Gastroesophageal sphincter (tissue), 4 donors: ENCODE measurements around the gene TGFB1. TPM values are rescaled to one million over a fixed set of nuclear protein-coding genes. Genes with fewer than 3 reads are reported as not detected.

ENCODE experiments used
- ATAC-seq: fragments of 150-250 bp; one replicate; pipeline ENCODE4 v1.9.1; 2016; ENCODE audit warnings: mild to moderate bottlenecking, moderate library complexity
- H3K27ac ChIP-seq, 4 donors: fragments of 200-600 bp; sonication (generic) in 3 of 4; 1 replicate in 3 of 4; 2 replicates in 1 of 4; pipeline ENCODE4 v1.5.1; 2016 to 2019
- H3K27me3 ChIP-seq: fragments of 200-600 bp; sonication (generic); one replicate; pipeline ENCODE4 v1.5.1; 2019
- H3K36me3 ChIP-seq, 2 donors: fragments of 200-600 bp; sonication (generic); one replicate each; pipeline ENCODE4 v1.5.1; 2019; ENCODE audit warnings: control low read depth in 1 of 2
- H3K4me1 ChIP-seq, 3 donors: fragments of 200-600 bp; sonication (generic); 1 replicate in 2 of 3; 2 replicates in 1 of 3; pipeline ENCODE4 v1.5.1; 2016 to 2019; ENCODE audit warnings: control low read depth in 2 of 3
- H3K4me3 ChIP-seq, 2 donors: fragments of 200-600 bp; sonication (generic); one replicate each; pipeline ENCODE4 v1.5.1; 2019; ENCODE audit warnings: mild to moderate bottlenecking in 1 of 2, moderate library complexity in 1 of 2
- H3K9me3 ChIP-seq, 3 donors: fragments of 200-600 bp; sonication (generic); one replicate each; pipeline ENCODE4 v1.5.1; 2017 to 2019; ENCODE audit warnings: control low read depth in 2 of 3
- CTCF ChIP-seq, 4 experiments: fragments of 200-600 bp in 2 of 4; fragments of 450-650 bp in 2 of 4; sonication (generic) in 1 of 4; IDR thresholded peaks; one replicate each; pipeline ENCODE4 v1.5.1; 2017 to 2019; ENCODE audit warnings: antibody characterized with exemption in 4 of 4, mild to moderate bottlenecking in 2 of 4, moderate library complexity in 2 of 4
- EP300 ChIP-seq: sonication (generic); formaldehyde crosslinking; IDR thresholded peaks from one replicate; pipeline ENCODE4 v1.6.1; 2017; ENCODE audit warnings: antibody characterized with exemption, mild to moderate bottlenecking
- POLR2A ChIP-seq, 2 donors: fragments of 450-650 bp; IDR thresholded peaks; one replicate each; pipeline ENCODE4 v1.6.1; 2017; ENCODE audit warnings: antibody characterized with exemption in 2 of 2, mild to moderate bottlenecking in 2 of 2, moderate library complexity in 1 of 2
- POLR2AphosphoS5 ChIP-seq: sonication (generic); formaldehyde crosslinking; IDR thresholded peaks from one replicate; pipeline ENCODE4 v1.6.1; 2017; ENCODE audit warnings: antibody characterized with exemption
- WGBS, 2 donors: methylation state at CpG; one replicate each; pipeline ENCODE4 v1.1.5; 2018; ENCODE audit warnings: low coverage in 1 of 2; 5-methylcytosine and 5-hydroxymethylcytosine counted together
- total RNA-seq, 4 donors: library from RNA; depleted of rRNA; stranded (reverse); fragments of >200 nt; gene quantifications; one replicate each; pipeline ENCODE4 v1.1.0, GENCODE V29; 2016

Gene TGFB1
- total RNA-seq, 4 donors from 2014 or later: 12.9 to 39.3 (median 22.1) TPM

- WGBS, 2 donors: 80 to 88% methylated on average over 7 to 11 of the region's 11 CpGs
- Histone ChIP-seq H3K36me3 (no peaks in the 10 kb centered on the region), H3K4me3 (no peak overlapping the region), H3K27me3 (no peaks in the 10 kb centered on the region), H3K4me1 (peaks cover 0 to 29% (median 0%) of the 10 kb centered on the region in 3 donors), H3K9me3 (no peaks in the 10 kb centered on the region), H3K27ac (no peak overlapping the region)
- ATAC-seq: no peak
- TF ChIP-seq POLR2A (IDR thresholded peaks at IDR 0.05) (no peak), POLR2AphosphoS5 (no peak), CTCF (IDR thresholded peaks at IDR 0.05) (no peak)
These were observed 3.4 kb upstream of the TGFB1 start for GRCh38 chr19:41356984-41357739.

DNA sequence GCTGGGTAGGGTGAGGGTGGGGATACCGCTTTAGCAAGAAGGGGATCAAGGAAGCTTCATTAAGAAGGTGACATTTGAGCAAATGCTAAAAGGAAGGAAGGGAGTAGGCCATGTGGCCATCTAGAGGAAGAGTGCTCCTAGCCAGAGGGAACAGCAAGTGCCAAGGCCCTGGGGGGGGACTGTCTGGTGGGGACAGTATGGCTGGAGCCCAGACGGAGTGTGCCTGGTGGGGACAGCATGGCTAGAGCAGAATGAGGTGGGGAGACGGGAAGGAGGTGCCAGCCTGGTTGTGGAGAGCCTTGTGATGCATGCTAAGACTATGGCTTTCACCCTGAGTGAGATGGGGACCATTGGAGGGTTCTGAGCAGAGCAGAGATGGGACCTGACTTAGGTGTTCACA is 2.1 kb upstream of the TGFB1 start:
- 73% methylated on average over 3 of the region's 3 CpGs; no CpG with 5 or more reads in 1 of the 2 donors for WGBS, 2 donors

GRCh38 chr19:41355035-41355434 is 1.3 kb upstream of the TGFB1 start:
- H3K4me3 ChIP-seq: no peak overlapping the region
- no peak for ATAC-seq
- no peaks in the 10 kb centered on the region for H3K9me3 ChIP-seq
- 90 to 100% methylated on average over 1 of the region's 1 CpG for WGBS, 2 donors
- TF ChIP-seq CTCF (IDR thresholded peaks at IDR 0.05) (no peak), EP300 (no peak), POLR2AphosphoS5 (no peak), POLR2A (IDR thresholded peaks at IDR 0.05) (no peak)
- H3K36me3 ChIP-seq: no peaks in the 10 kb centered on the region
- H3K27me3 ChIP-seq: no peaks in the 10 kb centered on the region
- H3K27ac ChIP-seq: peak overlapping the region in 2 of 4 donors; percentile 24 to 89
- H3K4me1 ChIP-seq: peaks cover 0 to 51% (median 6%) of the 10 kb centered on the region in 3 donors

More for the DNA sequence above, 2.1 kb upstream of the TGFB1 start:
- TF ChIP-seq POLR2A (IDR thresholded peaks at IDR 0.05) (no peak), CTCF (IDR thresholded peaks at IDR 0.05) (no peak), EP300 (no peak), POLR2AphosphoS5 (no peak)
- H3K9me3 ChIP-seq: no peaks in the 10 kb centered on the region
- peaks cover 0 to 43% (median under 1%) of the 10 kb centered on the region in 3 donors for H3K4me1 ChIP-seq
- no peak for ATAC-seq
- no peak overlapping the region for H3K4me3 ChIP-seq
- no peaks in the 10 kb centered on the region for H3K36me3 ChIP-seq
- peak overlapping the region in 2 of 4 donors; percentile 24 to 89 for H3K27ac ChIP-seq
- no peaks in the 10 kb centered on the region for H3K27me3 ChIP-seq

GRCh38 chr19:41354343-41354953 is 726 bp upstream of the TGFB1 start:
- Histone ChIP-seq H3K4me1 (peaks cover 0 to 57% (median 6%) of the 10 kb centered on the region in 3 donors), H3K36me3 (no peaks in the 10 kb centered on the region), H3K27me3 (no peaks in the 10 kb centered on the region), H3K9me3 (no peaks in the 10 kb centered on the region), H3K27ac (peak overlapping the region; percentile 59 to 90 (median 89)), H3K4me3 (peak overlapping the region; percentile 75 to 92)
- ATAC-seq: no peak
- no peak for TF ChIP-seq EP300
- 14 to 69% methylated on average over 1 to 8 of the region's 23 CpGs for WGBS, 2 donors

GRCh38 chr19:41352609-41353465 is 885 bp downstream of the TGFB1 start:
- no peaks in the 10 kb centered on the region for H3K9me3 ChIP-seq

More at GRCh38 chr19:41352609-41353465, 885 bp downstream of the TGFB1 start:
- Histone ChIP-seq H3K4me3 (peak overlapping the region; percentile 75 to 92), H3K36me3 (peaks cover 0 to 7% of the 10 kb centered on the region in 2 donors), H3K27me3 (no peaks in the 10 kb centered on the region), H3K4me1 (peaks cover 0 to 63% (median 6%) of the 10 kb centered on the region in 3 donors), H3K27ac (peak overlapping the region; percentile 59 to 90 (median 89))
- ATAC-seq: peak; percentile 5
- no peak for TF ChIP-seq EP300
- peak in 2 of 4 experiments; percentile 33 to 62 for TF ChIP-seq CTCF (IDR thresholded peaks at IDR 0.05)
- 2% methylated on average over 11 to 23 of the region's 71 CpGs for WGBS, 2 donors
